Measurements from ENCODE around the gene WDR5. TPM values are rescaled to one million over a fixed set of nuclear protein-coding genes. Genes with fewer than 3 reads are reported as not detected.

Gene WDR5
- total RNA-seq, 1 donor from 2014 or later = 28.2 TPM

DNA sequence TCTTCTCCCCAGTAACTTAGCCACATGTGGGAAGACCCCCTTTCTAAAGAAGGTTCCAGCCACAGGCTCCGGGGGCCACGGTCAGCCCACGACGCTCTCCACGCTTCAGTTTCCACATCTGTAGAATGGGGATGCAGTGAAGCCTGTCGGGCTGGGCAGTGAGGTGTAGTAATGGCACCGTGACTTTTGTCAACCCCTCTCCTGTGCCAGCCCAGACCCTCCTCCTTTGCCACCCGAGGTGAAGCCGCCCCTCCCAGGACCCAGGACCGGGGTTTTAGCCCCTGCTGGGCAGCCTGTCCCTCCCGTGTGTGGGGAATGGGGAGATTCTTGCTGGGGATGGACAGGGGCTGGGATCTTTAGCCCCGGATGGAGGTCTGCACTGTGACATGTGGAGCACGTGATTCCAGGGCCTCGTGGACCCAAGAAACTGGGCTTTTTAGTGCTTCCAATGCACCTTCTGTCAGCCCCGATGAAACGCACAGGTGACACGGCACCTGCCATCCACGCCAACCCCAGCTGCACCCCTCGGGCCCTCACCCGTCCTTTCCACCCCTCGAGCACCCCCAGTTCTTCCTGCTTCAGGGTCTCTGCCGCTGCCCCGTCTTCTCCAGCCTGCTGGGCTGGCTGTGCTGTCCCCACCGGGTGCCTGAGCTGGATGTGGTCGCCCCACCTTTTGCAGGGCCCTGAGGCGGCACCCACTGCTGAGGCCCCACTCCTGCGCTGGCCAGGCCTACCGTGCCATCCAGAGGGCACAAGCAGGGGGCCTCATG is 41.9 kb downstream of the WDR5 start:
- Histone ChIP-seq H3K9ac (ENCODE audit: low read depth in 1 of 3, low read length in 3 of 3) (no peak overlapping the region), H3K4me1 (ENCODE audit: control insufficient read depth in 3 of 3, insufficient read depth in 3 of 3, low read length in 3 of 3) (peaks cover 35 to 47% (median 42%) of the 10 kb centered on the region in 3 donors), H3K36me3 (ENCODE audit: control insufficient read depth in 3 of 3, insufficient read depth in 3 of 3, low read length in 3 of 3) (no peaks in the 10 kb centered on the region), H3K9me3 (ENCODE audit: control insufficient read depth in 3 of 3, low read length in 3 of 3) (no peaks in the 10 kb centered on the region), H3K27me3 (ENCODE audit: control insufficient read depth in 3 of 3, insufficient read depth in 3 of 3, low read length in 3 of 3) (peaks cover 0 to 16% (median 12%) of the 10 kb centered on the region in 3 donors), H3K4me3 (ENCODE audit: low read length in 3 of 3) (no peak overlapping the region), H3K27ac (ENCODE audit: low read depth, low read length) (no peak overlapping the region)

DNA sequence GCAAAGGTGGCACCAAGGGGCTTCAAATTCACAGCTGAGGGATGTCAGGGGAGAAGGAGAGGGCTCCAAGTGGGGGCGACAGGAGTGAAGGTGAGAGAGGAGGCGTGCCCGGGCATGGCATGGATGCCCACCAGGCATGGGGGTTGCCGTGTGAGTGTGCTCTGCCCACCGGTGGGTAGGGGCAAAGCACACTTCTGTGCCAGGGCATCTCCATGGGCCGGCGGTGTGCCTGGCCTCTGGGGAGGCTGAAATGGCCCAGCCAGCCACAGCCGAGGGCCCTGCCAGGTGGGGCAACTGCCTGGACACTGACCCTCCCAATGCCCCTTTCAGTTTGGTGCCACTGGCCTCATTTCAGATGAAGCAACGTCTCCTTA is 42.5 kb downstream of the WDR5 start:
- Histone ChIP-seq H3K4me3 (ENCODE audit: low read length in 3 of 3) (peak overlapping the region in 1 of 3 donors; percentile 6), H3K9ac (ENCODE audit: low read depth in 1 of 3, low read length in 3 of 3) (peak overlapping the region in 2 of 3 donors; percentile 32 to 45), H3K9me3 (ENCODE audit: control insufficient read depth in 3 of 3, low read length in 3 of 3) (no peaks in the 10 kb centered on the region), H3K27ac (ENCODE audit: low read depth, low read length) (peak overlapping the region; percentile 36), H3K27me3 (ENCODE audit: control insufficient read depth in 3 of 3, insufficient read depth in 3 of 3, low read length in 3 of 3) (peaks cover 0 to 16% (median 13%) of the 10 kb centered on the region in 3 donors), H3K36me3 (ENCODE audit: control insufficient read depth in 3 of 3, insufficient read depth in 3 of 3, low read length in 3 of 3) (no peaks in the 10 kb centered on the region), H3K4me1 (ENCODE audit: control insufficient read depth in 3 of 3, insufficient read depth in 3 of 3, low read length in 3 of 3) (peaks cover 34 to 44% (median 40%) of the 10 kb centered on the region in 3 donors)

DNA sequence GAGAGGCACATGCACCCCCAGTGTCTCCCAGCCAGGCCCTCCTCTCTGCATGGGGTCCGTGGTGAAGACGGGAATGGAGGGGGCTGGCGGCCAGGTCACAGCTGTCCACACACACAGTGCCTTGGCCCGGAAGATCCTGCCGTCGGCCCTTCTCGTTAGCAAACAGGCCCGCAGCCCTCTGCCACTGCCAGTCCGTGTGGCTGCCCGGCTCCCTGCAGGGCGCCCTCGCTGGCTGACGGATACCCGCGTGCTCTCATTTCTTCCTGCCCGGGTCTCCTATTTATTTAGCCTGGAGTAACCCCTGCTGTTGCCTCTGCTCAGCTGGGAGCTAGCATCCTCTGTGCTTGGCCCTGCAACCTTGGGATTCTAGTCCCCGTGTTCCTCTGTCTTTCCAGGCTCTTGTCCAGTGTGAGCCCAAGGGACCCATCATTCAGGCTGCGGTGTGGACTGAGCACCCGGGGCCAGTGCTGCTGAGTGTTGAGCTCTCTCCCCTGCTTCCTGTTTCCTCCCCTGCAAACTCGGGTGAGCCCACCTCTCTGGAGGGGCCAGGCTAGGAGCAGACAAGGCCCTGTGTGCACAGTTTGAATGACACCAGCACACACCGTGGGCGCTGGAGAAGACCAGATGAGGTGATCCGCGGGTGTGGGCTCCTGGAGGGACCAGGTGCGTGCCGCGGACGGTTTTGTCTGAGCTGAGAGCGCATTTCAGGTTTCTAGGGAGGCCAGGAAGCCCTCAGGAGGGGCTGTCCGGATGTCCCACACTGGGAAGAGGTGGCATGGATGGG is 43.1 kb downstream of the WDR5 start:
- peak overlapping the region; percentile 36 for H3K27ac ChIP-seq (ENCODE audit: low read depth, low read length)
- peak overlapping the region in 1 of 3 donors; percentile 6 for H3K4me3 ChIP-seq (ENCODE audit: low read length in 3 of 3)
- no peaks in the 10 kb centered on the region for H3K36me3 ChIP-seq (ENCODE audit: control insufficient read depth in 3 of 3, insufficient read depth in 3 of 3, low read length in 3 of 3)
- H3K27me3 ChIP-seq (ENCODE audit: control insufficient read depth in 3 of 3, insufficient read depth in 3 of 3, low read length in 3 of 3) = peaks cover 0 to 16% (median 13%) of the 10 kb centered on the region in 3 donors
- H3K9me3 ChIP-seq (ENCODE audit: control insufficient read depth in 3 of 3, low read length in 3 of 3) = no peaks in the 10 kb centered on the region
- H3K9ac ChIP-seq (ENCODE audit: low read depth in 1 of 3, low read length in 3 of 3) = peak overlapping the region; percentile 20 to 45 (median 32)
- peaks cover 34 to 44% (median 37%) of the 10 kb centered on the region in 3 donors for H3K4me1 ChIP-seq (ENCODE audit: control insufficient read depth in 3 of 3, insufficient read depth in 3 of 3, low read length in 3 of 3)

DNA sequence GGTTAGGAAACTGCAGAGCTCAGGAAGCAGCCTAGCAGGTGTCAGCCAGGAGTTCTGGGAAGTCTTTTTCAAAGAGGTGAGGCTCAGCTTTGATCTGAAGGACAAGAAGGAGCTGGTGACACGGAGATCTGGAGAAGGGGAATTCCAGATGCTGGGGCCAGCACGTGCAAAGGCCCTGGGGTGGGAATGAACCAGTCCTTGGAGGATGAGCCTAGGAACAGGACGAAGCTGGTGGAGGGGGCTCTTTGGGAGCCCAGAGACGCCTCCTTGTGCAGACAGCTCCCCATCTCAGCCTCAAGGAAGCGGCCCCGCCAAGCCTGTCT is 43.7 kb downstream of the WDR5 start:
- no peak overlapping the region for H3K9ac ChIP-seq (ENCODE audit: low read depth in 1 of 3, low read length in 3 of 3)
- no peak overlapping the region for H3K4me3 ChIP-seq (ENCODE audit: low read length in 3 of 3)
- H3K4me1 ChIP-seq (ENCODE audit: control insufficient read depth in 3 of 3, insufficient read depth in 3 of 3, low read length in 3 of 3) = peaks cover 33 to 42% (median 33%) of the 10 kb centered on the region in 3 donors
- peaks cover 0 to 15% (median 13%) of the 10 kb centered on the region in 3 donors for H3K27me3 ChIP-seq (ENCODE audit: control insufficient read depth in 3 of 3, insufficient read depth in 3 of 3, low read length in 3 of 3)
- no peak overlapping the region for H3K27ac ChIP-seq (ENCODE audit: low read depth, low read length)
- no peaks in the 10 kb centered on the region for H3K36me3 ChIP-seq (ENCODE audit: control insufficient read depth in 3 of 3, insufficient read depth in 3 of 3, low read length in 3 of 3)
- no peaks in the 10 kb centered on the region for H3K9me3 ChIP-seq (ENCODE audit: control insufficient read depth in 3 of 3, low read length in 3 of 3)

DNA sequence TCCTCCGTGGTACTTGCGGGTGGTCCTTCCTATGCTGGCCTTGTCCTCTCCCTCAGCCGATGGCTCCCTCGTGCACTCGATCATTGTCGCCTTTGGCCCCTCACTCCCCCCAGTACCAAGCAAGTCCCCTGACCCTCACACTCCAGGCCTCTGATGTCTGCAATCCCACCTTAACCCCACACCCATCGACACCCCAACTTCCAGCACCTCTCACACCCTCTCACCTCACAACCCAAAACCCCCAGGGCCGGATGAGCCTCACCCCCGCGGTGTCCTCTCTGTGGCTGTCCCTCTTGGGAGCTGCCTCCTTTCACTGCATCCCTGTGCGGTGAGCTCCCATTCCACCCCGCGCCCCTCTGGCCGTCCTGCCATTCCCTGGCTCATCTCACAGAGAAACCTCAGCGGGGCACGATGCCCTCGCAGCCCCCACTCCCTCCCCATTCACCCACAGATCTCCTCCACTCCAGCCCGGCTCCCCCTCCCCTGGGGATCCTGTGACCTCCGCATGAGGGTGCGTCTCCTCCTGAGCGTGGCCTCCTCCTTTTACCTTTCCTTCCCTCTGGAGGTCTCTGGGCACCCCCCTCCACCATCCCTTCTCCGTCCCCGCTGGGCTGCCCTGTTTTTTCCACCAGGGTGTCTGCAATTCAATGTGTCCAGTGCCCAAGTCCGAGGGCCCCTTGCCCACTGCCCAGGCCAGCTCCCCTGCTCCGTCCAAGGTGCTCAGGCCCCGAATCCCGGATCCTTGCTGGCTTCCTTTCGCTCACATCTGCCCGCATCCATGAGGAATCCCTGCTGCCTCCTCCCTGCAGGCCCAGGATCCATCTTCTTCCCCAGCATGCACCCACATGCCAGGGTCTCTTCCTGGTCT is 44.3 kb downstream of the WDR5 start:
- Histone ChIP-seq H3K9me3 (ENCODE audit: control insufficient read depth in 3 of 3, low read length in 3 of 3) (no peaks in the 10 kb centered on the region), H3K27me3 (ENCODE audit: control insufficient read depth in 3 of 3, insufficient read depth in 3 of 3, low read length in 3 of 3) (peaks cover 0 to 13% (median 10%) of the 10 kb centered on the region in 3 donors), H3K9ac (ENCODE audit: low read depth in 1 of 3, low read length in 3 of 3) (no peak overlapping the region), H3K36me3 (ENCODE audit: control insufficient read depth in 3 of 3, insufficient read depth in 3 of 3, low read length in 3 of 3) (no peaks in the 10 kb centered on the region), H3K4me3 (ENCODE audit: low read length in 3 of 3) (no peak overlapping the region), H3K4me1 (ENCODE audit: control insufficient read depth in 3 of 3, insufficient read depth in 3 of 3, low read length in 3 of 3) (peaks cover 28 to 36% (median 29%) of the 10 kb centered on the region in 3 donors), H3K27ac (ENCODE audit: low read depth, low read length) (no peak overlapping the region)

DNA sequence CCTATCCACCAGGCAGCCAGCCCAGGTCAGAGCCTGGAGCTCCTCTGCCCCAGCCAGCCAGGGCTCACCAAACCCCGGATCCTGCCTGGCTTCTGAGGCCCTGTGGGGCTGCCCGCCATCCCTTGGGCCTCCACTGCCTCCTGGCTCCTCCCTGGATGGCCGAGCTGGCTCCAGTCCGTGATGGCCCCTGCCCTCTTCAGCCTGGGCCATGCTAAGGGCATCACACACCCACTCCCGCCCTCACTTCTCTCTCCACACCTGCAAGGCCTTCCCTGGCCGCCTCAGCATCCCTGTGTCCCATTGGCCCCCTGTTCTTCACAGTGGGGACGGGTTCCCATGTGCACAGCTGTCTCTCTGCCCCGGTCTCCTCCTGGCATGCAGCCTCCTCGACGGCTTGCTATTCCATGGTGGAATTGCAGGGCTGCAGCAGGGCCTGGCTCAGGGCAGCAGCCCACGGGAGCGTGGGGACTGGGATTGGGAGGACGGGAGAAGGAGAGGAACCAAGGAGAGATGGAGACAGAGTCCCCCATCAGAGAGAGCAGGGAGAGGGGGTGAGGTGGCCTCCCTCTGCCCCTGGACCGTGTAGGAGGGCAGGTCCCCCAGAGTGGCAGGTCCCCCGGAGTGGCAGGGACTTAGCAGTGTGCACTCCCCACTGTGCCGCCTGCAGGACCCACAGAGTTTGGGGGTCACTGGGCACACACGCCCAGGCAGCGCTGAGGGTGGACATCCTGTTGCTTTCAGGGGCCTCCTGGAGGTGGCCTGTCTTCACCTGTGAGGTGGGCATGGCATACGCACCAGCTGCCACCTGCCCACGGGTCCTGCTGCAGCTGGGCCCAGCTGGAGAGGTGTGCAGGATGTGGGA is 45.1 kb downstream of the WDR5 start:
- Histone ChIP-seq H3K36me3 (ENCODE audit: control insufficient read depth in 3 of 3, insufficient read depth in 3 of 3, low read length in 3 of 3) (no peaks in the 10 kb centered on the region), H3K4me3 (ENCODE audit: low read length in 3 of 3) (no peak overlapping the region), H3K27me3 (ENCODE audit: control insufficient read depth in 3 of 3, insufficient read depth in 3 of 3, low read length in 3 of 3) (peaks cover 0 to 10% (median 8%) of the 10 kb centered on the region in 3 donors), H3K27ac (ENCODE audit: low read depth, low read length) (no peak overlapping the region), H3K9ac (ENCODE audit: low read depth in 1 of 3, low read length in 3 of 3) (no peak overlapping the region), H3K4me1 (ENCODE audit: control insufficient read depth in 3 of 3, insufficient read depth in 3 of 3, low read length in 3 of 3) (peaks cover 22 to 29% (median 23%) of the 10 kb centered on the region in 3 donors), H3K9me3 (ENCODE audit: control insufficient read depth in 3 of 3, low read length in 3 of 3) (no peaks in the 10 kb centered on the region)

DNA sequence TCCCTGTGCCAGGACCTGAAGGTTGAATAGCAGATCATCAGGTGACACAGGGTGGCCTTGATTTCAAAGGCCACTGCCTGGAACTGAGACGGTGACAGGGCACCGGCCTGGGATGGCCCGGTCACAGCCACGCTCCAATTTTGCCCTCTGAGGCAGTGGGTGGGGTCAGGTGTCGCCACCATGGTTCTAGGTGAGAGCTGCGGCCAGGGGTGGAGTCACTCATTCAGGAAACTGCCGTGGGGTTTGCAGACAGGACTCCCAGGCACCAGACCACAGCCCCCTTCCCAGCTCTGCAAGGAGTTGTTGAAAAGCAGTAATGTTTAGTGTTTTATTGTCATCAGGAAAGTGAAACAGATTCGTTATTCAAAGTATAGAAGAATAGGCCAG is 45.8 kb downstream of the WDR5 start:
- H3K4me1 ChIP-seq (ENCODE audit: control insufficient read depth in 3 of 3, insufficient read depth in 3 of 3, low read length in 3 of 3) = peaks cover 17 to 26% (median 20%) of the 10 kb centered on the region in 3 donors
- no peaks in the 10 kb centered on the region for H3K36me3 ChIP-seq (ENCODE audit: control insufficient read depth in 3 of 3, insufficient read depth in 3 of 3, low read length in 3 of 3)
- no peak overlapping the region for H3K27ac ChIP-seq (ENCODE audit: low read depth, low read length)
- H3K4me3 ChIP-seq (ENCODE audit: low read length in 3 of 3) = no peak overlapping the region
- no peaks in the 10 kb centered on the region for H3K9me3 ChIP-seq (ENCODE audit: control insufficient read depth in 3 of 3, low read length in 3 of 3)
- H3K27me3 ChIP-seq (ENCODE audit: control insufficient read depth in 3 of 3, insufficient read depth in 3 of 3, low read length in 3 of 3) = peaks cover 0 to 4% (median 3%) of the 10 kb centered on the region in 3 donors
- no peak overlapping the region for H3K9ac ChIP-seq (ENCODE audit: low read depth in 1 of 3, low read length in 3 of 3)

DNA sequence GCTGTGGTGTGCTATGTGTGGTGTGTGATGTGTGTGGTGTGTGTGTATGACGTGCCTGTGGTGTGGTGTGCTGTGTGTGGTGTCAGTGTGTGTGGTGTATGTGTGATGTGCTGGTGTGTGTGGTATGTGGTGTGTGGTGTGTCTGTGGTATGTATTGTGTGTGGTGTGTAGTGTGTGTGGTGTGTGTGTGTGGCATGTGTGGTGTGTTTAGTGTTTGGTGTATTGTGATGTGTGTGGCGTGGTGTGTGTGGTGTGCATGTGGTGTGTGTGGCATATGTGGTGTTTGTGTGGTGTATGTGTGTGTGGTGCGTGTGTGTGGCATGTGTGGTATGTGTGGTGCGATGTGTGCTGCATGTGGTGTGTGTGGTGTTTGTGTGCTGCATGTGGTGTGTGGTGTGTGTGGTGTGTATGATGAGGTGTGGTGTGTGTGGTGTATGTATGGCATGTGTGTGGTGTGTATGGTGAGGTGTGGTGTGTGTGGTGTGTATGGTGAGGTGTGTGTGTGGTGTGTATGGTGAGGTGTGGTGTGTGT is 46.7 kb downstream of the WDR5 start:
- H3K27ac ChIP-seq (ENCODE audit: low read depth, low read length) = no peak overlapping the region
- no peaks in the 10 kb centered on the region for H3K9me3 ChIP-seq (ENCODE audit: control insufficient read depth in 3 of 3, low read length in 3 of 3)
- peaks cover 0 to 3% (median under 1%) of the 10 kb centered on the region in 3 donors for H3K27me3 ChIP-seq (ENCODE audit: control insufficient read depth in 3 of 3, insufficient read depth in 3 of 3, low read length in 3 of 3)
- no peaks in the 10 kb centered on the region for H3K36me3 ChIP-seq (ENCODE audit: control insufficient read depth in 3 of 3, insufficient read depth in 3 of 3, low read length in 3 of 3)
- no peak overlapping the region for H3K4me3 ChIP-seq (ENCODE audit: low read length in 3 of 3)
- H3K9ac ChIP-seq (ENCODE audit: low read depth in 1 of 3, low read length in 3 of 3) = peak overlapping the region in 1 of 3 donors; percentile 3
- peaks cover 19 to 28% (median 21%) of the 10 kb centered on the region in 3 donors for H3K4me1 ChIP-seq (ENCODE audit: control insufficient read depth in 3 of 3, insufficient read depth in 3 of 3, low read length in 3 of 3)

DNA sequence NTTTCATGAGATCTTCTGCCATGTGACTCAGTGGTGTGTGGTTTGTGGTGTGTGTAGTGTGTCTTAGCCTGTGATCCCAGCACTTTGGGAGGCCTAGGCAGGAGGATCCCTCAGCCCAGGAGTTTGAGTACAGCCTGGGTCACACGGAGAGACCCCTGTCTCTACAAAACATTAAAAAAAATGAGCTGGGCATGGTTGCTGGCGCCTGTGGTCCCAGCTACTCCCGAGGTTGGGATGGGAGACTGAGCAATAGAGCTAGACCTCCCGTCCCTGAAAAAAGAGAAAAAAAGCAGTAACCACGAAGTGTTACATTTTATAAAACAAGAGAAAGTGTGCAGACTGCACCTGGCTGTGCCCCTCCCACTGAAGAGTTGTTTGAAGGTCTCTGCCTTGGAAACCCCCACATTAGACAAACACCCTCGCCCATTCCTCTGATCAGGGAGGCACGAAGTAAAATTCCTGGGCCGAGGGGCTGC is 49.7 kb downstream of the WDR5 start:
- no peaks in the 10 kb centered on the region for H3K36me3 ChIP-seq (ENCODE audit: control insufficient read depth in 3 of 3, insufficient read depth in 3 of 3, low read length in 3 of 3)
- peaks cover 0 to 3% (median 0%) of the 10 kb centered on the region in 3 donors for H3K27me3 ChIP-seq (ENCODE audit: control insufficient read depth in 3 of 3, insufficient read depth in 3 of 3, low read length in 3 of 3)
- H3K27ac ChIP-seq (ENCODE audit: low read depth, low read length) = no peak overlapping the region
- H3K9ac ChIP-seq (ENCODE audit: low read depth in 1 of 3, low read length in 3 of 3) = no peak overlapping the region
- H3K4me3 ChIP-seq (ENCODE audit: low read length in 3 of 3) = no peak overlapping the region
- H3K9me3 ChIP-seq (ENCODE audit: control insufficient read depth in 3 of 3, low read length in 3 of 3) = no peaks in the 10 kb centered on the region
- peaks cover 29 to 40% (median 33%) of the 10 kb centered on the region in 3 donors for H3K4me1 ChIP-seq (ENCODE audit: control insufficient read depth in 3 of 3, insufficient read depth in 3 of 3, low read length in 3 of 3)
